Fibroblast of lung (primary cell): ENCODE data around the gene DGKZ. TPM values are rescaled to one million over a fixed set of nuclear protein-coding genes. Genes with fewer than 3 reads are reported as not detected.

Experiments used
- DNase-seq, 2 donors: peaks; one replicate each; pipeline versions ENCODE4 v3.0.0 to v3.0.0-alpha.2; 2010; ENCODE audit warnings: low read depth in 2 of 2
- H2AFZ ChIP-seq: 2 replicates; pipeline ENCODE4 v1.5.1; 2012; ENCODE audit warnings: low read length, control low read depth, inconsistent platforms
- H3K27ac ChIP-seq: 2 replicates; pipeline ENCODE4 v1.5.1; 2011; ENCODE audit warnings: low read length, control low read depth; ENCODE audit not compliant: insufficient read depth
- H3K27me3 ChIP-seq: 2 replicates; pipeline ENCODE4 v1.5.1; 2011; ENCODE audit warnings: mild to moderate bottlenecking, low read length; ENCODE audit not compliant: control insufficient read depth, insufficient read depth
- H3K36me3 ChIP-seq: 2 replicates; pipeline ENCODE4 v1.5.1; 2011; ENCODE audit warnings: low read length; ENCODE audit not compliant: control insufficient read depth, insufficient read depth
- H3K4me1 ChIP-seq: 2 replicates; pipeline ENCODE4 v1.5.1; 2011; ENCODE audit warnings: low read length; ENCODE audit not compliant: control insufficient read depth, insufficient read depth; ENCODE audit errors: extremely low read depth
- H3K4me2 ChIP-seq: 2 replicates; pipeline ENCODE4 v1.5.1; 2011; ENCODE audit warnings: low read length, control low read depth; ENCODE audit not compliant: insufficient read depth; ENCODE audit errors: extremely low read depth
- H3K4me3 ChIP-seq, 4 experiments: fragments of 200-600 bp in 1 of 4; sonication (generic) in 1 of 4; replicated peaks in 1 of 4; 2 replicates each; pipeline ENCODE4 v1.5.1; 2011 to 2016; ENCODE audit warnings: low read length in 4 of 4, low read depth in 3 of 4, mild to moderate bottlenecking in 3 of 4, control low read depth in 2 of 4, inconsistent platforms in 1 of 4, mixed read lengths in 1 of 4; ENCODE audit not compliant: insufficient read depth in 1 of 4; ENCODE audit errors: control extremely low read depth in 1 of 4
- H3K79me2 ChIP-seq: 2 replicates; pipeline ENCODE4 v1.5.1; 2012; ENCODE audit warnings: mild to moderate bottlenecking, low read length, inconsistent platforms; ENCODE audit not compliant: control insufficient read depth, insufficient read depth
- H3K9ac ChIP-seq: 2 replicates; pipeline ENCODE4 v1.5.1; 2011; ENCODE audit warnings: mild to moderate bottlenecking, low read length, control low read depth; ENCODE audit not compliant: insufficient read depth
- H3K9me3 ChIP-seq: 2 replicates; pipeline ENCODE4 v1.5.1; 2012; ENCODE audit warnings: low read depth, low read length; ENCODE audit not compliant: control insufficient read depth, insufficient read depth
- H4K20me1 ChIP-seq: 2 replicates; pipeline ENCODE4 v1.5.1; 2011; ENCODE audit warnings: low read length; ENCODE audit not compliant: control insufficient read depth, insufficient read depth; ENCODE audit errors: extremely low read depth
- EZH2 ChIP-seq: IDR thresholded peaks from 2 replicates; pipeline ENCODE4 v1.5.1; 2012; ENCODE audit warnings: low read length, control low read depth, mild to moderate bottlenecking; ENCODE audit errors: missing control alignments
- polyA plus RNA-seq, 2 donors: library from polyadenylated mRNA; depleted of rRNA in 1 of 2; stranded (reverse) in 1 of 2; unstranded in 1 of 2; fragments of >200 nt; gene quantifications; 2 replicates each; pipeline ENCODE4 v1.2.1, GENCODE V29; 2011 to 2012; ENCODE audit warnings: missing spikeins in 1 of 2
- total RNA-seq: library from RNA; depleted of rRNA; stranded (reverse); fragments of >200 nt; gene quantifications from 2 replicates; pipeline ENCODE4 v1.2.1, GENCODE V29; 2014
- TF ChIP-seq, protein P1 (sequence below), 2 donors: IDR thresholded peaks in 1 of 2; conservative IDR thresholded peaks in 1 of 2; 1 replicate in 1 of 2; 2 replicates in 1 of 2; pipeline ENCODE4 v1.5.1; 2011 to 2012; ENCODE audit warnings: low read length in 2 of 2, control low read depth in 1 of 2, inconsistent platforms in 1 of 2, low read depth in 1 of 2, mild to moderate bottlenecking in 1 of 2

The DGKZ gene
- total and polyA plus RNA-seq, 2 donors (not counting 1 experiment from before 2014, with no cell fraction given): 16.4 to 35.5 TPM

DNA sequence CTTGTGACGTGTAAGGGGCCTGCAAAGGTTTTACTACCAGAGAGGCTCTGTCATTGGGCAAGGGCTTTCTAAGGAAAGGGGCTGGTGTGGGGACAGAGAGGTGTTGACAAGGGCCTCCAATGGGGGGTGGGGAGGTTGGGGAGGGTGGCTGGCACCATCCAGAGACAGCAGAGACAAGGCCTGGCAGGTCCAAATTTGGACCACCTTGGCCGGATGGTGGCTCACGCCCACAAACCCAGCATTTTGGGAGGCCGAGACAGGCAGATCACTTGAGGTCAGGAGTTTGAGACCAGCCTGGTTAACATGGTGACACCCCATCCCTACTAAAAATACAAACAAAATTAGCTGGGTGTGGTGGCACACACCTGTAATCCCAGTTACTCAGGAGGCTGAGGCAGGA, 46.5 kb downstream of the DGKZ start:
- H2AFZ ChIP-seq: no peak overlapping the region
- H3K27me3 ChIP-seq: peaks cover 20% of the 10 kb centered on the region
- H3K79me2 ChIP-seq: no peaks in the 10 kb centered on the region
- no peak overlapping the region for H3K4me2 ChIP-seq
- no peak for DNase-seq
- no peaks in the 10 kb centered on the region for H3K36me3 ChIP-seq
- no peaks in the 10 kb centered on the region for H3K9me3 ChIP-seq
- no peak overlapping the region for H3K4me3 ChIP-seq
- H3K9ac ChIP-seq: no peak overlapping the region
- no peak for TF ChIP-seq EZH2
- TF ChIP-seq, protein P1, sequence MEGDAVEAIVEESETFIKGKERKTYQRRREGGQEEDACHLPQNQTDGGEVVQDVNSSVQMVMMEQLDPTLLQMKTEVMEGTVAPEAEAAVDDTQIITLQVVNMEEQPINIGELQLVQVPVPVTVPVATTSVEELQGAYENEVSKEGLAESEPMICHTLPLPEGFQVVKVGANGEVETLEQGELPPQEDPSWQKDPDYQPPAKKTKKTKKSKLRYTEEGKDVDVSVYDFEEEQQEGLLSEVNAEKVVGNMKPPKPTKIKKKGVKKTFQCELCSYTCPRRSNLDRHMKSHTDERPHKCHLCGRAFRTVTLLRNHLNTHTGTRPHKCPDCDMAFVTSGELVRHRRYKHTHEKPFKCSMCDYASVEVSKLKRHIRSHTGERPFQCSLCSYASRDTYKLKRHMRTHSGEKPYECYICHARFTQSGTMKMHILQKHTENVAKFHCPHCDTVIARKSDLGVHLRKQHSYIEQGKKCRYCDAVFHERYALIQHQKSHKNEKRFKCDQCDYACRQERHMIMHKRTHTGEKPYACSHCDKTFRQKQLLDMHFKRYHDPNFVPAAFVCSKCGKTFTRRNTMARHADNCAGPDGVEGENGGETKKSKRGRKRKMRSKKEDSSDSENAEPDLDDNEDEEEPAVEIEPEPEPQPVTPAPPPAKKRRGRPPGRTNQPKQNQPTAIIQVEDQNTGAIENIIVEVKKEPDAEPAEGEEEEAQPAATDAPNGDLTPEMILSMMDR (conservative IDR thresholded peaks at IDR 0.05 in 1 of 2, IDR thresholded peaks at IDR 0.05 in 1 of 2; ENCODE audit: low read depth in 1 of 2, low read length in 2 of 2): no peak
- peaks cover 5% of the 10 kb centered on the region for H3K4me1 ChIP-seq
- H3K27ac ChIP-seq: no peak overlapping the region
- no peaks in the 10 kb centered on the region for H4K20me1 ChIP-seq

DNA sequence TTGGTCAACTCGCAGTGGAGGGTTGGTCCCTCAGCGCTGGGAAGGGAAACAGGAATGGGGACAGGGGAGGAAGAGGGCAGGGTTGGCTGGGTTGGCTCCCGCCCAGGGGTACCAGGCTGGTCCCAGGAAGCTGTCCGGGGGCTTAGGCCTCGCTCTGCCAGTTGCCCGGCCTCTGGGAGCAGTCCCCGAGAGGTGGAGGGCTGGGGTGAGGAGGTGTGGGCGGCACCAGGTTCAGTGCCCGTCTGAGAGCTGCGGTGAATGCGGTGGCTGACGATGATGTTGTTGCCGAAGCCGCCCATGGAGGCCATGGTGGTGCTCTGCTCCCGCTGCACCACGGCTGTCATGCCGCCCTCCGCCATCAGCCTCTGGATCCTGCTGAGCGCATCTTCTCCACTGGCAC, 50.3 kb downstream of the DGKZ start:
- Histone ChIP-seq H3K36me3 (no peaks in the 10 kb centered on the region), H3K27ac (no peak overlapping the region), H3K4me2 (no peak overlapping the region), H3K27me3 (no peaks in the 10 kb centered on the region), H3K4me3 (no peak overlapping the region), H4K20me1 (no peaks in the 10 kb centered on the region), H3K4me1 (no peaks in the 10 kb centered on the region), H3K79me2 (no peaks in the 10 kb centered on the region), H3K9ac (no peak overlapping the region), H2AFZ (no peak overlapping the region), H3K9me3 (no peaks in the 10 kb centered on the region)
- TF ChIP-seq EZH2: no peak
- TF ChIP-seq, protein P1 (conservative IDR thresholded peaks at IDR 0.05 in 1 of 2, IDR thresholded peaks at IDR 0.05 in 1 of 2; ENCODE audit: low read depth in 1 of 2, low read length in 2 of 2): no peak
- no peak for DNase-seq

DNA sequence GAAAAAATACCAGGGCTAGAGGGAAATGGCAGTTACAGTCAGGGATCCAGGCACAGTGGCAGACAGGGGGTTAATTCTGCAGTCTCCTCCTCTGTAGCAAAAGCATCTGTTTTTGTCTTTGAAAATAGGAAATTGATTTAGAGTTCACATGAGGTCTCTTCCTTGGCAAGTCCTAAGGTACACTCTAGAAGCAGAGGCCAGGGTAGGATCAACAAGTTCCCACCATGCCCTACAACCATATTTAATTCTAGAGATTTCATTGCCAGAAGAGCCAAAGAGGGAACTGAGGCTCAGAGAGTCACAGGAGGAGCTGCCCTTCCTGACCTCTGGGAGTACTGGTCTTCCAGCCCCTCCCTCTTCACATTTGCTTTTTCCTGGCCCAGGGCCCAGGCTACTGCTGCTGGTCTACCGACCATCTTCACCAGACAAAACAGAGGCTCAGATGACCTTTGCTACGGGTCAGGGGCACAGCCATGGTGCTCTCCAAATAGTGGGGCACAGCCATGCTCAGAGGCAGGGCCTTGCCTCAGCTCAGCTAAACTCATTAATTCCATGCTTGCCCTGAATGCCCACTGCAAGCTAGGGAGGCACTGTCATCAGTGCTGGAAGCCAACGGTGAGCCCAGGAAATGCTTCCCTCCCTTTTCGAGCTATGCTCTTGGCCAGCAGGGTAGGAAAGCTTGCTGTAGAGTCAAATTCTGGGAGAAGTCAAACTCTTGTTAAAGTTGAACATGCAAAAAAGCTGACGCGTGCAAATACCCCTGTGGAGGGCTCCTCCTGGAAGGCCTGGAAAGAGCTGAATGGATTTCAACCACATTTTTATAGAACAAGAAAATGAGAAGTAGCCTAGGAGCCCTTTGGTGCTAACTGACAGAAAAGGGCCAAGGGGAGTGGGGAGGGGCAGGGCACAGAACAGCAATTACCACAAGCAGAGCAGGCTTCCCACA, 56.0 kb downstream of the DGKZ start:
- no peak overlapping the region for H3K4me2 ChIP-seq
- no peak overlapping the region for H3K27ac ChIP-seq
- DNase-seq: no peak
- H3K4me3 ChIP-seq: no peak overlapping the region
- H3K27me3 ChIP-seq: no peaks in the 10 kb centered on the region
- H3K79me2 ChIP-seq: no peaks in the 10 kb centered on the region
- no peak overlapping the region for H3K9ac ChIP-seq
- H4K20me1 ChIP-seq: no peaks in the 10 kb centered on the region
- H3K4me1 ChIP-seq: no peaks in the 10 kb centered on the region
- TF ChIP-seq EZH2: no peak
- TF ChIP-seq, protein P1 (conservative IDR thresholded peaks at IDR 0.05 in 1 of 2, IDR thresholded peaks at IDR 0.05 in 1 of 2; ENCODE audit: low read depth in 1 of 2, low read length in 2 of 2): no peak
- H2AFZ ChIP-seq: no peak overlapping the region
- no peaks in the 10 kb centered on the region for H3K9me3 ChIP-seq
- peaks cover 8% of the 10 kb centered on the region for H3K36me3 ChIP-seq
